Fibroblast of lung (primary cell): ENCODE results near the gene CEP131.

Source experiments
- CTCF ChIP-seq, 2 donors: IDR thresholded peaks in 1 of 2; conservative IDR thresholded peaks in 1 of 2; 1 replicate in 1 of 2; 2 replicates in 1 of 2; pipeline ENCODE4 v1.5.1; 2011 to 2012; ENCODE audit warnings: low read length in 2 of 2, control low read depth in 1 of 2, inconsistent platforms in 1 of 2, low read depth in 1 of 2, mild to moderate bottlenecking in 1 of 2
- EZH2 ChIP-seq: IDR thresholded peaks from 2 replicates; pipeline ENCODE4 v1.5.1; 2012; ENCODE audit warnings: low read length, control low read depth, mild to moderate bottlenecking; ENCODE audit errors: missing control alignments

- TF ChIP-seq CTCF (conservative IDR thresholded peaks at IDR 0.05 in 1 of 2, IDR thresholded peaks at IDR 0.05 in 1 of 2; ENCODE audit: low read depth in 1 of 2, low read length in 2 of 2) (no peak), EZH2 (no peak)
These were observed 12.3 kb downstream of the CEP131 start for GRCh38 chr17:81210466-81210865.
